CD4-positive, alpha-beta T cell treated with Interferon alpha-2 for 1 hour (primary cell): ENCODE data around the gene GPR143.
A peak's percentile ranks its signal among the peaks of the same experiment; 100 is the strongest.

Source experiments
- DNase-seq, 2 donors: peaks; one replicate each; pipeline ENCODE4 v3.0.0-alpha.2; 2020 to 2022

Gene GPR143

DNA sequence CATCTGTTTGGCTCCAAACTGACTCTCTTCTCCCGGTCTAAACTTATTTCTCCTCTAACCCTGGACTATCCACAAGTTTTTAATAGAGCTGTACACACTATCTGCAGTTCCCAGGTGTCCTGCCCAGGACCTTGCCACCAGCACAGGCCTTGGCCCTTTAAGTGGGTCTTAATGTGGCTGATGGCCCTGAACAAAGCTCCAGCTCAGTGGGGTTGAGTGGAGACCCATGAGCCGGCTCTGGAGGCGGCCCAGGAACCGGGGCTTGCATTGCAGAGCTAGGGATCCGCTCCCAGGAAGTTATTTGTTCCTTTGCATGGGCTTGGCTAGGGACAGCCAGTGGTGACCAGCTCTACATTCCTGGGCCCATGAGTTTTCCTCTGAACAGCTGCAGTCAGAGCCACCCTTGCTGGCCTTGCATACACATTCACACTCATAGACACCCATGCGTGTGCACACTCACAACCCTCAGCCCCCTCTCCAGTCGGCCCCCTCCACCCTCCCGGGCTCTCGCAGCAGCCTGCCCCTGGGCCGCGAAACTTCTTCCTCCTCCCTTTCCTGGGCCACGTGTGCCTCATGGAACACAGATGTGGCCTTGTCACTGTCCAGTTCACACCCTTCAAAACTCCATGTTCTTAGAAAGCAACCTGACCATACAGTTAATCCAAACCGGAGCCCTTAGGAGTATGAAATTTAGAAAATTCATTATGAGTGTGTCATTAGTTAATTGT lies 58.2 kb downstream of the GPR143 start:
- DNase-seq: no peak

DNA sequence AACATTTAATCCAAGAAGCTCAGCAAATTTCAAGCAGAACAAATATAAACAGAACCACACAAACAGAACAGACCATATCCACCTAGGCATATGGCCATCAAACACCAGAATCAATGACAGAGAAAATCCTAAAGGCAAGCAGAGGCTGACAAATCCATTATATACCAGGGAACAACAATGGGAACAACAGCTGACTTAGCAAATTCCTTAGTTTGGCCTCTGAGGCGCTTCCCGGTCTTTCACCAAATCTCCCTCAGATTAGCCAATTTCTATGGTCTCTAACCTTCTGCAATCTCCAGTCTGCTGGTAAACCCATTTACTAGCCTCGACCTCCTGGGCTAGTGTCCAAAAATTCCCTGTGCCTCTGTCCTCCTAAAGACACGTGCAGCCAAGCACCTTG lies 59.2 kb downstream of the GPR143 start:
- no peak for DNase-seq

DNA sequence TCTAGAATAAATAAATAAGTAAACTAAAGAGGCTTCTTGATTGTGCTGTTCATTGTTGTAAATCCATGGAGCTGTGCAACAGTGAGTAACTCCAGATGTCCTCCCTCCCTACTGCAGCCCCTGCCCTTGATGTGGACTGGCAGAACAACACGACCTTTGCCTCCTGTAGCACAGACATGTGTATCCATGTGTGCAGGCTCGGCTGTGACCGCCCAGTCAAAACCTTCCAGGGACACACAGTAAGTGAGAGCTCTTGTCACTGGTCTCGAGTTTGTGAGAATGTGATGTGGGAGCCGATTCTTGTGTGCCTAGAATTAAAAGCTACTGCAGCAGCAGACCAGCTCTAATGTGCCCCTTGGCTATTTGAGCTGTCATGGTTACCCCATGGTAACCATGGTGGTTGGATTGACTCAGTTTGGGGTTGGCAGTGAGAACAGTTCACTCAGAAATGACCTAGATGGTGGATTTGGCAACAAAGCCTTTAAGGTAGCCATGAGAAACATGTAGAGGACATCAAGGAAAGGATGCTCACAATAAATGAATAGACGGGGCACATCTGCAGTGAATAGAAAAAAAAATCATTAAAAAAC lies 60.7 kb downstream of the GPR143 start:
- no peak for DNase-seq

DNA sequence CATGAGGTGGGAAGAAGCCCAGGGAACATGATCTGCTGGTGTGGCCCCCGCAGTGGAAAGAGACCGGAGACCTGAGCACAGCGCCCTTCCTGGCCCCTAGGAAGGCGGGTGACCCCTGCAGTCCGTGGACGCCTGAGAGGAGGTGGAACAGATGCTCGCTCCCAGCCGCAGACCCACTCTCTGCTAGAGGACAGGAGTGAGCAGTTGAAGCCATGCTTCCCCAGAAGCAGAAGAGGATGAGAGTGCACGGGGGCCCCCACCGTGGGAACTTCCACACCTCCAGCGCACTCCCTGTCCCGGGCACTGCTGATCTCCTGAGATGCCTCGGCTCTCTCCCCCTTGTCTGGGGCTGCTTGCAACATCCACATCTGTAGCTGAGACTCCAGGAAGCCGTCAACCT lies 62.2 kb downstream of the GPR143 start:
- DNase-seq: no peak

DNA sequence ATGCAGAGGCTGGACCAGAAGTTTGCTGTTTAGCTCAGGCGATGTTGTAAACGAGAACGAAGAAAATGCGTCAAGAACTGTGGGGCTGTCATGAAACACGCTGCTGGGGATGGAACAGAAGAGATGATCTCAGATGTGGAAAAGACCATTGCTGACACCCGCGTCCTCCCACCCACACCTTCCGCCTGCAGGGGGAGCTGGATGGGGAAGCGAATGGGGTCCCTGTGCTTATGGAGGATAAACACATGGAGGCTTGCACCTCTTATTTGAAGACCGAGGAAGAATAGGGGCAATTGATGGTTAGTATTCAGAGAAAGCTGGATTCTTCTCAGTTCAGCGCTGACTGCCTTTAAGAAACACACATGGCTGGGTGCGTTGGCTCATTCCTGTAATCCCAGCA lies 63.9 kb downstream of the GPR143 start:
- no peak for DNase-seq

DNA sequence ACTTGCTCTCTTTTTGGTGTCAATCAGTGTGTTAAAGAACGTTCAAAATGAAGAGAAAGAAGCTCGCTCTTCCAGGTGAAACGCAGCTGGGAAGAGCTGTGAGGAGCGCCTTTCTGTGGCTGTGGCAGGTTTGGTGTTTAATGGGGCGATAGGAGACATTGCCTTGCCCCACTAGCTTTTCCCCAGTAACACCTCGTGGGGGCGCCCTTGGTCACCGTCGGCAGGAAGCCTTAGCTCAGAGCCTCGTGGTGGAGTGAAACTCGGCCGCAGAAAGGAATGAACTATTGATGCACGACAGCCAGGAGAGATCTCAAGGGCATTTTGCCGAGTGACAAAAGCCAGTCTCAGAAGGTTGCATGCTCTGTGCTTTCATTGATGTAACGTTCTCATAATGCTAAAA lies 65.1 kb downstream of the GPR143 start:
- DNase-seq: no peak

DNA sequence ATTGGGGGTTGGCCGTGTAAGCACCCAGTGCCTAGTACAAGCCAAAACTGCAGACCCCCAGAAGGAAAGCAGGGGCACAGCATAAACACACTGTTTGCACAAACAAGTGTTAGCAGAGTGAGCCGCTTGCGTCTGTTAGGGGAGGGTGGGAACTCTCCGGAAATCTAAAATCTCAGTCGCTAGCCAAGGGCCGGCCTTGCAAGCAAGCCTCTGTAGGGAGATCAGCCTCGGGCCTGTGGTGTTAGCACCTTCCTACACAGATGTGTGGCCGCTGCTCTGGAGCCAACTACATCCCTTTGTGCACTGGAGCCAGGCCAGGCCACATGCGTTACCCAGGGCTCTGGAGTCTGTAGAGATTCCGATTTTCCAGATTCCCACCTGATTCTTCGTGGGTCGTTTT lies 67.1 kb downstream of the GPR143 start:
- no peak for DNase-seq

DNA sequence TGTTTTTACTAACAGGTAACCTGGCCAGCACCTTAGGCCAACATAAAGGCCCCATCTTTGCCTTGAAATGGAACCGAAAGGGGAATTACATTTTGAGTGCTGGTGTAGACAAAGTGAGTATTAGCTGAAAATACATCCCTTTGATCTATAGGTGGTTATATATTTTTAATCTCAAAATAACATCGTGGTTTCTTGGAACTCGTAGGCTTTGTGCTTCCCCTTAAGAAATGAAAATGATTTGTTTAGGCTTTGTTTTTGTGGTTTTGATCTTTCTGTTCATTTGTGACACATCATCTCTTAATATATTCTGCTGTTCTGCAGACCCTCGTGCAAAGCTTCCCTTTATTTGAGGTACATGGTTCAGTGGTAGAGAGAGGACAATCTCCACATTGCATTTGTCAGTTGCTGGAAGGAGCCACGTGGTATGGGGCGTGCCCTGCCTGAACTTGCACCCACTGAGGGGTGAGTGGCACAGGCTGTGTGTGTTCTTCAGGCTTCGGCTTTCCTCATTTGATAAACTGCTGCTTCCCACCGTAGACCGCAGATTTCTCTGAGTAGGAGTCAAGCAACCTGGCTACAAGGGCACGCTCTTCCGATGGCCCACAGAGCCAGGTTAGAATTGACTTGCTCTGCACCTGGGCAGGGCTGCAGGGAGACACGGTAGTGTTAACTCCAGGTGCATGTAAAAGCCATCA lies 72.2 kb downstream of the GPR143 start:
- DNase-seq: no peak

DNA sequence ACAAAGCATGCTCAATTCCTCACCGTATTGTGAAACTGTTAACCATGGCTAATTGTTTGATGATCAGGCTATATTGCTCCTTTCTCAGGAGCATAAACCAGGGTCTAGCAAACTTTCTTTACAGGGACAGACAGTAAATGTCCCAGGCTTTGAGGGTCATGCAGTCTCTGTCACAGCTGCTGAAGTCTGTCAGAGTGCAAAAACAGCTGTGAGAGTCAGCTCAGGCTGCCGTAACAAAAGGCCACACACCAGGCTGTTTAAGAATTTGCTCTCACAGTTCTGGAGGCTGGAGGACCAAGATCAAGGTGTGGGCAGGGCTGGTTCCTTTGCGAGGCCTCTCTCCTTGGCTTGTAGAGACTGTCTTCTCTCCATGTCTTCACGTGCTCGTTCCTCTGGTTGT lies 75.6 kb downstream of the GPR143 start:
- DNase-seq: no peak

DNA sequence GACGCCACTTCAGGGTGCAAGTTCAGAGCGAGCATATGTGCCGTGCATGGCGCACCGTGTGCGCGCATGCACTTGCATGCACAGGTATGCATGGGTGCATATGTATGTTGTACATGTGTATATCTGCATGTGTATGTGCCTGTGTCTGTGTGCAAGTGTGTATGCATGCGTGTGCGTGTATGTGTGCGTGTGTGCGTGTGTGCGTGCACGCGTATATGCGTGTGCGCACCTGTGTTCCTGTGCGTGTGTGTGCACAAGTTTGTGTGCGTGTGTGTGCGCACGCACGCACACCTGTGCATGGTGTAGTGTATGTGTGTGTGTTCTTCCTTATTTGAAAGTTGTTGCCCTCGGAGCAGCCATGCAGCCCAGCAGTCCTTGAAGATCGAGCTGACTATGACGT lies 76.8 kb downstream of the GPR143 start:
- no peak for DNase-seq

DNA sequence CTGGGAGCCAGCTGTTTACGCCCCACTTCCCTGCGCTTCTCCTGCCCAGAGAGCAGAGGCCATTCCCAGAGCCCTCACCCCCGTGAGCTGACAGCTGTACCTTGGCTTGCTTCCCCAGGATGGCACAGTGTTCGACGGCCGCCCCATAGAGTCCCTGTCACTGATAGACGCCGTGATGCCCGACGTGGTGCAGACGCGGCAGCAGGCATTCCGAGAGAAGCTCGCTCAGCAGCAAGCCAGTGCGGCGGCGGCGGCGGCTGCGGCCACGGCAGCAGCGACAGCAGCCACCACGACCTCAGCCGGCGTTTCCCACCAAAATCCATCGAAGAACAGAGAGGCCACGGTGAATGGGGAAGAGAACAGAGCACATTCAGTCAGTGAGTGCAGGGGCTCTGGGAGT lies 77.7 kb downstream of the GPR143 start:
- DNase-seq: no peak

DNA sequence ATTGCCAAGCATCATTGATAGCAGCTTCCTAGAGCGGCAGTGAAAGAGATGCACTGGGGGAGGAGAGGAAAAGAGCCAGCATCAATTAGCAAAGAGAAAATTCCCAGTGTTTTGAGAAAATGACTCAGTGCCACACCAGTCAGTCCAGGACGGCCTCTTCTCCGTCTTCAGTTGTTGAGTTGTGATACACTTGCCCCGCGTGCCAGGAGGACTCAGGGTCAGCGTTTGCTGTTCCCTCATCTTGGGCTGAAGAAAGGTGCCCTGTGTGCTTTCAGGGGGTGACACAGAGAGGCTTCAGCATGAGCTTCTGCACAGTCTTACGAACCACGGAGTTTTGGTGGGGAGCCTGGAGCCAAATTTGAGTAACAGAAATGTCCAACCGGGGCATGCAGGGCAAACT lies 82.3 kb downstream of the GPR143 start:
- no peak for DNase-seq

DNA sequence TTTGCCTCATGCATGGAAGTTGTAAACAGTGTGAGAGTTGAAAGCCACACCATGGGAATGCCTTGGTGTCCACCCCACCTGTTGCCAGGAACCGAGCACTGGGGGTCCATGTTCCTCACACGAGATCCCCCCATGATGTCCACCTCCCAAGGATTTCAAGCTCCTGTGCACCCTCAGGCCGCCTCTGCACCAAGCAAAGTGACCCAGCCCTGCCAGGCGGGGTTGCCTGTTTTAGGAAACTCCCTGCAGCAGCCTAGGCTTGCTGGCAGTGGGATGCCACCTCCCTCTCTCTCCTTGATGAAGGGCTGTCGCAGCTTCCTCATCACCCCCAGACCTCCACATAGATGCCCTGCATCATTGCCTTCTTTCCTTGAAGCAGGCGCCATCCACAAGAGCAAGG lies 82.8 kb downstream of the GPR143 start:
- no peak for DNase-seq

DNA sequence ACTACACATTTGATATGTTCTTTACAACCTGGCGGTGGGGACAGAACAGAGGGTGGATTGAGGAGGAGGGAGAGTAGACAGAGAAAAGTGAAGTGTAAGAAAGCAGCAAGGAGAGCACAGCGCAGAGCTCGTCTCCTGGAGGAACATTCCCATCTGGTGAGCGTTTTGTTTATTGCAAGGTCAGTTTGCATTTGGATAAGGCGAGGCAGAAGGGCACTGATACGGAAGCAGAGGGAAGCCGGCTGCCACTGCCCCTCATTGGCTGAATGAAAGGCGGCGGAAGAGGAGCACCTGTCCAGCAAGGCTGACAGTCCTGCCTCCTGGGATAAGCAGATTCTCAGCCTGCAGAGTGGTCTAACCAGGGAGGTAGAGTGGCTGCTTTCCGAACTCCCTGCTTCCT lies 83.2 kb downstream of the GPR143 start:
- no peak for DNase-seq

DNA sequence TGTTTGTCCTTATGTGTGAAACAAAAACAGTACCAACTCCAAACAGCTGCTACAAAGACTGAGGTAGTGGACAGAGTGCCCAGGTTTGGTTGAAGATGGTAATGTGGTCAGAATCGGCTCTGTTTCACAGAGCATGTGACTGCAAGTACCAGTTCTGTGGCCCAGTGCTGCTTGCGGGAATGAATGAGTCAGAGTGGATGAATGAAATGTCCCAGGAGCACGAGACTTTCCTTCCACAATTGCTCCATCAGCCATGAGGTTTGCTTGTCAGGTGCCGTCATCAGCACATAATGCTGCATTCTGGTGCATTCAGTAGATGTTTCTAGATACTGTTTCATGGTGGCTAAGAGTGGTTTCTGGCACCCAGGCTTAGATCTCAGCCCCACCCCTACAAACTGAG lies 84.2 kb downstream of the GPR143 start:
- DNase-seq: no peak

DNA sequence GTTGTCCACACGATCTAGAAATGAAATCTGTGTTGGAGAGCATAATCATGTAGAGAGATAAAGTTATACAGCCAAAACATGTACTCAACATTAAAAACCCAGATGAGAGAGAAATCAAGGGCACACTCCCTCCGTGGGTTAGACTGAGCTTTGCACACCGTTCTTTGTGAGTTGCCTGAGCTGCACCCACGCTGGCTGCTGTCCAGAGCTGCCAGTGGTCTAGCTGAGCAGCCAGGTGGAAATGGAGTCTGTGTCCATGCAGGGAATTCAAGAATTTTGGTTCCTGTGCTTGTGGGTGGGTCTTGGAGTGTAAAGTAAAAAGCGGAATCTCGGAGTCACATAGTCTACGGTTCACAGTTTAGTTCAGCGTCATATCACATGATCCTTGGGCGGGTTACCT lies 84.6 kb downstream of the GPR143 start:
- no peak for DNase-seq

DNA sequence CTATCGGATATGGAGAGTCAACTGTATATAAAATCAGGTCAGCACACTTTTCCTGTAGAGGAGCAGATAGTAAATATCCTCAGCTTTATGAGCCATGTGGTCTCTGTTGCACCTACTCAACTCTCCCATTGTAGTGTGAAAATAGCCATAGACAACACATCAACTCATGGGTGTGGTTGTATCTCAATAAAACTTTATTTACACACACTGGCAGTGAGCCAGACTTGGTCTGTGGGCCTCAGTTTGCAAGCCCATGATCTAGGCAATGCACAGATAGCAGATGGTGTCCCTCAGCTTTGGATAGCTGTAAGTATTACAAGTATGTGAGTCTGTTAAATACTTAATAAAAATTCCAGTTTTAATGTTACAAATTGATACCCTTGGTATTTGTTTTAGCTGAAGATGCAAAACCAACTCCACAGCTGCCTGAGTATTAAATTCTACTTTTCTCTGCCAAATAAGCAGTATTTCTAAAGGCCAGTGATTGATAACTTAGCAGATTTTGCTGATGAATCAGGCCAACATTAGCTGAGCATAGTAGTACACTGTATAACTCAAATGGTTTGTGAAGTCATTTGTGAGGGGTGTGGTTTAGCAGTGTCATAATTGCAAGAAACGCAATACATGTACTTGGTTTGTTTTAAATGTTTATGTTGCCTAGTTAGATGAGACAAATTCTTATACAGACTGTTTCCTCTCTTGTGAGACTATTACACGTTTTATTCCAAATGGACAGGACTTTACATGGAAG lies 87.3 kb downstream of the GPR143 start:
- no peak for DNase-seq

DNA sequence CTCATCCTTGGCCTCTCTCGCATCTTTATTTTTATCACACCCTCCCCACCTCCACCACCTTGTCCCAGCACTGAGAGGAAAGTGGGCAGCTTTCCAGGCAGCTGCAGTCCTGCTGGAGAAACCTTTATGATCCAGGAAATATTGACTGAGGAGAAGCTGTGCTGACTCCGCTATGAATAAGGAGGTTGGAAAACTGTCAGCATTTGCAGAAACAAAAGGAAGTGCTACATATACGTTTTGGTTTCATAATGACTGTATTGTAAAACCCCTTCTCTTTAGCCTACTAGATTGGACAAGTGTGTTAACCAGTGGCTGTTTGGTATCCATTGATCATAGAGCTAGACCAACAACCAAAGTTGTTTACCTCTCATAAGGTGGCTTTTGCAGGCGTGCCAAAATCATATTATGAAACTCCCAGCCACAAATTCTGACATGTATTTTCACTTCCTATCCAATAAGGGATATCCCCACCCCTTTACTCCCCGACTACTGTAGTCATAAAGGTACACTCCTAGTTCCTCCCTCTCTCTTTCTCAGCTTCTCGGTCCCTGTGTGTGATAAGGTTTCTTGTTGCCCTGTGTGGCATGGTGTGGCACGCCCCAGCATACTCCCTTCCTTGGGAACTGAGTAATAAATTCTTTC lies 88.4 kb downstream of the GPR143 start:
- peak; percentile 12 to 29 for DNase-seq

DNA sequence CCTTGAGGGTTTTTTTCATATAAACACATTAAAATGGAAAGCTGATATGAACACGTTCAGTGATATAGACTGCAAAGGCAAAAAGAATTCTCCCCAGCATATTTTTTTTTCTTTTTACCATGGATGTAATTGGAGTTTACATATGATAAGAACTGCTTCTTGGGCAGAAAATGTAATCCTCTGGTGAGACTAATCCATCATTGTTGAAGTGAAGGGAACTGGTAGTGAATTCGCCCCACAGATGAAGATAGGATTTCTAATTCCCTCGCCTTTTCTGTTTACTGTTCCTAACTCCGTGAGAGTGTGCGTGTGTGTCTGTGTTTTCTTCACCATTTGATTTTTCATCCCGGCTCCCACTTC lies 88.9 kb downstream of the GPR143 start:
- no peak for DNase-seq

DNA sequence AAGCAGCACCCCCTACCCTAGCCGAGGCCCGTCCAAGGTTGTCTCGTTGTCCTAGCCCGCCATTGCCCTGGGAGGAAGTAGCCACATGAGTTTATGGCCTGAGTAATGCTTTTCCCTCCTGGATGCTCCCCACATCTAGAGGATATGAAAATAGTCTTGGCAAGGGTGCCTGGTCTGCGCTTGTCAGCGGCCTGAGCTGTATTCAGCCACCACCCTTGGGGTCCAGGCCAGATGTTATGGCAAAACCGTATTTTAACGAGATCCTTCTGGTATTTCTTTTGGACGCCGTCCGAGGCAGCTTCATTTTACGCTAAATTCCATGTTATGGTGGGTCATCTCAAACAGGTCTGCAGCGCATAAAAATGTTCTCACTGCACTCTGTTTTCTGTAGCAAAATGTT lies 89.3 kb downstream of the GPR143 start:
- DNase-seq: no peak
